ENCODE data around the gene CMKLR1. TPM values are rescaled to one million over a fixed set of nuclear protein-coding genes. Genes with fewer than 3 reads are reported as not detected.

The CMKLR1 gene
- total and polyA plus RNA-seq, 10 of the 15 experiments (the other 5 are each of a cell fraction or from before 2014, with no cell fraction given), result 13.8 to 52.3 (median 26.2) TPM

DNA sequence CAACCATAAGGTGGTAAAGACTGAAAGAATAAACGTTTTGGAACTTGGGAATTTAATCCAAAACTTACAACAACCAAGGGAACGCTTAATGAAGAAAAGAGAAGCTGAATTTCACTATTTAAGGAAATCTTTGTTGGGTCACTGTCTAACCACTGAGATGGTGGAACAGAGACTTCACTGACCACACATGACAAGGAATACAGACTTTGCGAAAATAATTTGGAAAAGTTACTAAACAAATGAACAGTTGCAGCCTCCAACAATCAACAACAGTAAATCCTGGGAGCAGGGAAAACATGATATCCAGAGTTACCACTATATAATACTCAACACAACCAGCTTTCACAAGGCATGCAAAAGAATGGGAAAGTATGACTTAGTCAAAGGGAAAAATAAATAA, 79.1 kb downstream of the CMKLR1 start:
- 9% methylated on average over 3 of the region's 3 CpGs for WGBS (ENCODE audit: insufficient coverage, insufficient replicate concordance, low lambda C conversion rate, missing lambda C conversion rate)
- H3K36me3 ChIP-seq (ENCODE audit: control insufficient read depth in 2 of 2, insufficient read depth in 2 of 2, low read length in 1 of 2), result no peaks in the 10 kb centered on the region
- H3K4me2 ChIP-seq (ENCODE audit: control insufficient read depth, insufficient read depth), result no peak overlapping the region
- no peak overlapping the region for H3K27ac ChIP-seq (ENCODE audit: control insufficient read depth, insufficient read depth)
- no peak for FAIRE-seq
- no peak for ATAC-seq
- BruUV-seq (replicated peaks), result no TSS peak
- no peaks in the 10 kb centered on the region for H3K79me2 ChIP-seq (ENCODE audit: control insufficient read depth, insufficient read depth, low read length)
- no peak overlapping the region for H2AFZ ChIP-seq (ENCODE audit: control insufficient read depth, low read depth, low read length)
- no peaks in the 10 kb centered on the region for H4K20me1 ChIP-seq (ENCODE audit: control insufficient read depth, insufficient read depth)
- H3K4me3 ChIP-seq, result no peak overlapping the region
- TF ChIP-seq HDGF (IDR thresholded peaks at IDR 0.05), result no peak
- TF ChIP-seq, protein P1, sequence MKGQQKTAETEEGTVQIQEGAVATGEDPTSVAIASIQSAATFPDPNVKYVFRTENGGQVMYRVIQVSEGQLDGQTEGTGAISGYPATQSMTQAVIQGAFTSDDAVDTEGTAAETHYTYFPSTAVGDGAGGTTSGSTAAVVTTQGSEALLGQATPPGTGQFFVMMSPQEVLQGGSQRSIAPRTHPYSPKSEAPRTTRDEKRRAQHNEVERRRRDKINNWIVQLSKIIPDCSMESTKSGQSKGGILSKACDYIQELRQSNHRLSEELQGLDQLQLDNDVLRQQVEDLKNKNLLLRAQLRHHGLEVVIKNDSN (IDR thresholded peaks at IDR 0.05; ENCODE audit: borderline replicate concordance, extremely low read length, insufficient read depth, low read depth, low read length), result no peak
- no peaks in the 10 kb centered on the region for H3K27me3 ChIP-seq (replicated peaks in 1 of 2; ENCODE audit: control insufficient read depth in 2 of 2, insufficient read depth in 2 of 2, low read length in 1 of 2)
- H3K9me3 ChIP-seq (replicated peaks; ENCODE audit: control insufficient read depth, insufficient read depth, low read length), result peaks cover 2% of the 10 kb centered on the region; the same call in 2 of the 3 replicates
- in situ Hi-C loops (cut with MboI), result no loop called here
- ChIA-PET POLR2A (no interaction called here), SMC1A (ENCODE audit: uncharacterized antibody, unreplicated experiment) (no interaction called here), CTCF (no interaction called here), RAD21 (ENCODE audit: unreplicated experiment) (interaction anchor here (0.9 kb wide), 1 partner anchor 57 kb away, joined by 3 read pairs; no protein-coding TSS in a partner anchor)
- intact Hi-C loops (cut with micrococcal nuclease; ENCODE audit: unreplicated experiment), result no loop called here
- no peak overlapping the region for H3K9ac ChIP-seq (ENCODE audit: control insufficient read depth, insufficient read depth, low read length)
- H3K4me1 ChIP-seq (ENCODE audit: control insufficient read depth, insufficient read depth, low read length), result no peaks in the 10 kb centered on the region
- no peak for DNase-seq (ENCODE audit: low read depth, low spot score)

DNA sequence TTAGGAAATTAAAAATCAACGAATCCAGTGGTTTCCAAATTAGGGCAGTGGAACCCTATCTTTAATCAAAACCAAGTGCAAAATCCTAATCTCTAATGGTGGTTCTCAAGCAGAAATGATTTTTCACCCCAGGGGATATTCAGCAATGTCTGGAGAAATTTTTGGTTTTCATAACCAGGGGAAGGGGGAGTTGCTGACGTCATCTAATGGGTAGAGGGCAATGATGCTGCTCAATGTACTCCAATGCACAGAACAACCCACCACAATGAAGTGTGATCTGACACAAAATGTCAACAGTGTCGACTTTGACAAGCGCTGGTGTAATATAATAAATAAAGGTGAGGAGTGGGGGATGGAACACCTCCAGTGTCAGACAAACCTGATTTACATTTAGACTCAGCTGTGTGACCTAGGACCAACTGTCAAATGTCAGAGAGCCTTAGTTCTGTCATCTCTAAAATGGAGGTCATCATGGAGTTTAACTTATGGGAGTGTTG, 81.5 kb downstream of the CMKLR1 start:
- Histone ChIP-seq H3K36me3 (ENCODE audit: control insufficient read depth in 2 of 2, insufficient read depth in 2 of 2, low read length in 1 of 2) (no peaks in the 10 kb centered on the region), H3K4me1 (ENCODE audit: control insufficient read depth, insufficient read depth, low read length) (no peaks in the 10 kb centered on the region), H3K9ac (ENCODE audit: control insufficient read depth, insufficient read depth, low read length) (no peak overlapping the region), H2AFZ (ENCODE audit: control insufficient read depth, low read depth, low read length) (no peak overlapping the region), H3K4me3 (no peak overlapping the region), H3K79me2 (ENCODE audit: control insufficient read depth, insufficient read depth, low read length) (no peaks in the 10 kb centered on the region), H3K27ac (ENCODE audit: control insufficient read depth, insufficient read depth) (no peak overlapping the region), H3K9me3 (replicated peaks; ENCODE audit: control insufficient read depth, insufficient read depth, low read length) (peaks cover 2% of the 10 kb centered on the region; the same call in 2 of the 3 replicates), H3K27me3 (replicated peaks in 1 of 2; ENCODE audit: control insufficient read depth in 2 of 2, insufficient read depth in 2 of 2, low read length in 1 of 2) (no peaks in the 10 kb centered on the region), H4K20me1 (ENCODE audit: control insufficient read depth, insufficient read depth) (no peaks in the 10 kb centered on the region), H3K4me2 (ENCODE audit: control insufficient read depth, insufficient read depth) (no peak overlapping the region)
- 24% methylated on average over 4 of the region's 4 CpGs for WGBS (ENCODE audit: insufficient coverage, insufficient replicate concordance, low lambda C conversion rate, missing lambda C conversion rate)
- FAIRE-seq (no peak), DNase-seq (ENCODE audit: low read depth, low spot score) (no peak), ATAC-seq (no peak)
- intact Hi-C loops (cut with micrococcal nuclease; ENCODE audit: unreplicated experiment) (no loop called here), in situ Hi-C loops (cut with MboI) (no loop called here)
- TF ChIP-seq IRF4 (IDR thresholded peaks at IDR 0.05; ENCODE audit: low read depth, low read length) (no peak), RELA (IDR thresholded peaks at IDR 0.05; ENCODE audit: borderline replicate concordance, partially characterized antibody) (no peak), SUPT20H (IDR thresholded peaks at IDR 0.05; ENCODE audit: borderline replicate concordance, control insufficient read depth, low read depth, low read length) (no peak), STAT1 (conservative IDR thresholded peaks at IDR 0.05) (no peak)
- TF ChIP-seq, protein P2, sequence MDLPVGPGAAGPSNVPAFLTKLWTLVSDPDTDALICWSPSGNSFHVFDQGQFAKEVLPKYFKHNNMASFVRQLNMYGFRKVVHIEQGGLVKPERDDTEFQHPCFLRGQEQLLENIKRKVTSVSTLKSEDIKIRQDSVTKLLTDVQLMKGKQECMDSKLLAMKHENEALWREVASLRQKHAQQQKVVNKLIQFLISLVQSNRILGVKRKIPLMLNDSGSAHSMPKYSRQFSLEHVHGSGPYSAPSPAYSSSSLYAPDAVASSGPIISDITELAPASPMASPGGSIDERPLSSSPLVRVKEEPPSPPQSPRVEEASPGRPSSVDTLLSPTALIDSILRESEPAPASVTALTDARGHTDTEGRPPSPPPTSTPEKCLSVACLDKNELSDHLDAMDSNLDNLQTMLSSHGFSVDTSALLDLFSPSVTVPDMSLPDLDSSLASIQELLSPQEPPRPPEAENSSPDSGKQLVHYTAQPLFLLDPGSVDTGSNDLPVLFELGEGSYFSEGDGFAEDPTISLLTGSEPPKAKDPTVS (IDR thresholded peaks at IDR 0.05; ENCODE audit: low read depth, low read length), result no peak
- CTCF ChIA-PET, result no interaction called here
- RAD21 ChIA-PET (ENCODE audit: unreplicated experiment), result no interaction called here
- POLR2A ChIA-PET, result no interaction called here
- no TSS peak for BruUV-seq (replicated peaks)
- SMC1A ChIA-PET (ENCODE audit: uncharacterized antibody, unreplicated experiment), result interaction anchor here (1.2 kb wide), 1 partner anchor 12 kb away, joined by 3 read pairs; no protein-coding TSS in a partner anchor
